ENCODE data around the gene HIF3A.

DNA sequence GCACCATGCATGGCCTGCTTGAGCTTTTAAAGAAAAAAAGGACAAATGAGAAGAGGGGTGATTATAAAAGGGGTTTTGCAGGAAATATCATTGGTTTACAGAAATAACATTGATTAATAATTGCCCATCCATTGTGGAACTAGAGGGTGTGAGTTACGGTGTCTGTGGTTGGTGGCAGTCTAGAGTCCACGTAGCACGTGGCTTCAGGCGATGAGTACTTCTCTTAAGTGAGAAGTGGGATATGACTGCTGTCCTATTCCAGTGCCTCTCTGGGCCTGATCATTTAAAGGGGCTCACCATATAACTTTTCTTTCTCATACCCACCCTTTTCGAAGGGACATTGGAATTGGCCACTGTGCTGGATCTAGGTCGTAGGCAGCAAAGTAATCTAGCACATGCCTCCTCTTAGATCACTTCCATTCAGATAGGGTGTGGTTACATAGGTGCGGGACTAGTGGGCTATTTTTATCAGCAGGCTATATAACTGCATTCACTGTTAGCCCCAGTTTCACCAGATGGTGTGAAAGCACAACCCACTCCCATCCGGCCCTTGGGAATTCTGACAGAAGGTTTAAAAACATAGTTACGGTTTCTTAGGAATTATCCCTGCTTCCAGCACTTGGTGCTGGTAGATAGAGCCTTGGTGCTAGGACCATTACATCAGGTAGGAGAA lies 69.9 kb downstream of the HIF3A start:
- TF ChIP-seq, protein P1, sequence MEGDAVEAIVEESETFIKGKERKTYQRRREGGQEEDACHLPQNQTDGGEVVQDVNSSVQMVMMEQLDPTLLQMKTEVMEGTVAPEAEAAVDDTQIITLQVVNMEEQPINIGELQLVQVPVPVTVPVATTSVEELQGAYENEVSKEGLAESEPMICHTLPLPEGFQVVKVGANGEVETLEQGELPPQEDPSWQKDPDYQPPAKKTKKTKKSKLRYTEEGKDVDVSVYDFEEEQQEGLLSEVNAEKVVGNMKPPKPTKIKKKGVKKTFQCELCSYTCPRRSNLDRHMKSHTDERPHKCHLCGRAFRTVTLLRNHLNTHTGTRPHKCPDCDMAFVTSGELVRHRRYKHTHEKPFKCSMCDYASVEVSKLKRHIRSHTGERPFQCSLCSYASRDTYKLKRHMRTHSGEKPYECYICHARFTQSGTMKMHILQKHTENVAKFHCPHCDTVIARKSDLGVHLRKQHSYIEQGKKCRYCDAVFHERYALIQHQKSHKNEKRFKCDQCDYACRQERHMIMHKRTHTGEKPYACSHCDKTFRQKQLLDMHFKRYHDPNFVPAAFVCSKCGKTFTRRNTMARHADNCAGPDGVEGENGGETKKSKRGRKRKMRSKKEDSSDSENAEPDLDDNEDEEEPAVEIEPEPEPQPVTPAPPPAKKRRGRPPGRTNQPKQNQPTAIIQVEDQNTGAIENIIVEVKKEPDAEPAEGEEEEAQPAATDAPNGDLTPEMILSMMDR (IDR thresholded peaks at IDR 0.05): no peak
- no peak for TF ChIP-seq POLR2A (IDR thresholded peaks at IDR 0.05)
- TF ChIP-seq POLR2AphosphoS5 (IDR thresholded peaks at IDR 0.05): no peak

Measured in breast epithelium (tissue), 3 donors.